Testis (tissue), 3 donors: ENCODE measurements around the gene ZMYND11. TPM values are rescaled to one million over a fixed set of nuclear protein-coding genes. Genes with fewer than 3 reads are reported as not detected.

Experiments
- DNase-seq: peaks from one replicate; pipeline ENCODE4 v3.0.0-alpha.2; 2019
- H3K27ac ChIP-seq, 2 donors: fragments of 200-600 bp; sonication (generic); one replicate each; pipeline ENCODE4 v1.5.1; 2019
- H3K27me3 ChIP-seq: fragments of 200-600 bp; sonication (generic); one replicate; pipeline ENCODE4 v1.5.1; 2019
- H3K36me3 ChIP-seq: fragments of 200-600 bp; sonication (generic); one replicate; pipeline ENCODE4 v1.5.1; 2017; ENCODE audit warnings: low read depth; ENCODE audit errors: missing control alignments
- H3K4me1 ChIP-seq: fragments of 200-600 bp; sonication (generic); one replicate; pipeline ENCODE4 v1.5.1; 2019
- H3K4me3 ChIP-seq, 2 donors: fragments of 200-600 bp; sonication (generic); one replicate each; pipeline ENCODE4 v1.5.1; 2017 to 2019
- H3K9me3 ChIP-seq: fragments of 200-600 bp; sonication (generic); one replicate; pipeline ENCODE4 v1.5.1; 2017
- CTCF ChIP-seq, 3 experiments: fragments of 450-650 bp in 2 of 3; fragments of 200-600 bp in 1 of 3; sonication (generic) in 1 of 3; IDR thresholded peaks; one replicate each; pipeline ENCODE4 v1.5.1; 2016 to 2019; ENCODE audit warnings: antibody characterized with exemption in 3 of 3, mild to moderate bottlenecking in 2 of 3, moderate library complexity in 1 of 3
- POLR2A ChIP-seq: fragments of 450-650 bp; IDR thresholded peaks from one replicate; pipeline ENCODE4 v1.6.1; 2017; ENCODE audit warnings: antibody characterized with exemption, mild to moderate bottlenecking, moderate library complexity
- WGBS, 2 donors: methylation state at CpG; one replicate each; pipeline ENCODE4 v1.1.5; 2018; 5-methylcytosine and 5-hydroxymethylcytosine counted together
- intact Hi-C: fragments of 100-400 bp; cut with DNase I; formaldehyde crosslinking; loops from one replicate; pipeline ENCODE4 v1.15.1; 2023; ENCODE audit warnings: low total_unique reads
- polyA plus RNA-seq: library from polyadenylated mRNA; stranded (reverse); fragments of 350-450 nt; fragmentation: Illumina TruSeq; extraction: RNeasy Lipid Tissue Mini Kit (QIAGEN cat#74804); gene quantifications from one replicate; pipeline ENCODE4 v1.2.3, GENCODE V29; 2014; ENCODE audit warnings: low read depth, low replicate concordance; ENCODE audit not compliant: insufficient read depth
- total RNA-seq, 2 donors: library from RNA; depleted of rRNA; stranded (reverse); fragments of >200 nt; gene quantifications; one replicate each; pipeline ENCODE4 v1.2.3, GENCODE V29; 2016

Gene ZMYND11
- total and polyA plus RNA-seq, 3 donors from 2014 or later, result 55.8 to 66.2 (median 61.0) TPM

GRCh38 chr10:215444-215843, 80.2 kb downstream of the ZMYND11 start:
- Histone ChIP-seq H3K36me3 (no peaks in the 10 kb centered on the region), H3K27ac (no peak overlapping the region), H3K9me3 (no peaks in the 10 kb centered on the region), H3K27me3 (no peaks in the 10 kb centered on the region), H3K4me3 (no peak overlapping the region), H3K4me1 (no peaks in the 10 kb centered on the region)
- intact Hi-C loops, result no loop called here
- TF ChIP-seq CTCF (IDR thresholded peaks at IDR 0.05), result no peak
- DNase-seq, result no peak
- 86 to 88% methylated on average over 4 of the region's 4 CpGs for WGBS, 2 donors

GRCh38 chr10:218798-219197, 83.5 kb downstream of the ZMYND11 start:
- no peaks in the 10 kb centered on the region for H3K9me3 ChIP-seq
- intact Hi-C loops, result no loop called here
- TF ChIP-seq POLR2A (no peak), CTCF (IDR thresholded peaks at IDR 0.05) (no peak)
- DNase-seq, result no peak
- H3K27me3 ChIP-seq, result no peaks in the 10 kb centered on the region
- H3K27ac ChIP-seq, result no peak overlapping the region
- H3K4me1 ChIP-seq, result no peaks in the 10 kb centered on the region
- H3K4me3 ChIP-seq, result no peak overlapping the region
- no peaks in the 10 kb centered on the region for H3K36me3 ChIP-seq
- 76 to 88% methylated on average over 1 of the region's 1 CpG for WGBS, 2 donors

- H3K4me3 ChIP-seq, result no peak overlapping the region
- 83 to 84% methylated on average over 2 of the region's 2 CpGs for WGBS, 2 donors
- no peaks in the 10 kb centered on the region for H3K27me3 ChIP-seq
- H3K4me1 ChIP-seq, result no peaks in the 10 kb centered on the region
- H3K27ac ChIP-seq, result no peak overlapping the region
- TF ChIP-seq POLR2A (no peak), CTCF (IDR thresholded peaks at IDR 0.05) (no peak)
- DNase-seq, result no peak
- H3K36me3 ChIP-seq, result no peaks in the 10 kb centered on the region
- intact Hi-C loops, result no loop called here
- no peaks in the 10 kb centered on the region for H3K9me3 ChIP-seq
These were observed 84.6 kb downstream of the ZMYND11 start for GRCh38 chr10:219731-220472.

- no peak for DNase-seq
- Histone ChIP-seq H3K4me3 (no peak overlapping the region), H3K36me3 (no peaks in the 10 kb centered on the region), H3K4me1 (no peaks in the 10 kb centered on the region), H3K27me3 (no peaks in the 10 kb centered on the region), H3K27ac (no peak overlapping the region), H3K9me3 (no peaks in the 10 kb centered on the region)
- WGBS, 2 donors, result 88 to 92% methylated on average over 3 of the region's 3 CpGs
- intact Hi-C loops, result no loop called here
- TF ChIP-seq CTCF (IDR thresholded peaks at IDR 0.05) (no peak), POLR2A (no peak)
These were observed 89.3 kb downstream of the ZMYND11 start for GRCh38 chr10:224571-224970.

- no peak for DNase-seq
- intact Hi-C loops, result no loop called here
- TF ChIP-seq CTCF (IDR thresholded peaks at IDR 0.05) (no peak), POLR2A (no peak)
- H3K4me1 ChIP-seq, result no peaks in the 10 kb centered on the region
- H3K4me3 ChIP-seq, result no peak overlapping the region
- no peaks in the 10 kb centered on the region for H3K27me3 ChIP-seq
- H3K36me3 ChIP-seq, result no peaks in the 10 kb centered on the region
- H3K9me3 ChIP-seq, result no peaks in the 10 kb centered on the region
- 95 to 100% methylated on average over 2 of the region's 2 CpGs for WGBS, 2 donors
- H3K27ac ChIP-seq, result no peak overlapping the region
These were observed 90.8 kb downstream of the ZMYND11 start for GRCh38 chr10:226018-226417.
